ENCODE data around the gene LSM2. TPM values are rescaled to one million over a fixed set of nuclear protein-coding genes. Genes with fewer than 3 reads are reported as not detected.

The LSM2 gene
- total and polyA plus RNA-seq, 9 of the 15 experiments (the other 6 are each of a cell fraction or from before 2014, with no cell fraction given), result 154 to 407 (median 223) TPM

DNA sequence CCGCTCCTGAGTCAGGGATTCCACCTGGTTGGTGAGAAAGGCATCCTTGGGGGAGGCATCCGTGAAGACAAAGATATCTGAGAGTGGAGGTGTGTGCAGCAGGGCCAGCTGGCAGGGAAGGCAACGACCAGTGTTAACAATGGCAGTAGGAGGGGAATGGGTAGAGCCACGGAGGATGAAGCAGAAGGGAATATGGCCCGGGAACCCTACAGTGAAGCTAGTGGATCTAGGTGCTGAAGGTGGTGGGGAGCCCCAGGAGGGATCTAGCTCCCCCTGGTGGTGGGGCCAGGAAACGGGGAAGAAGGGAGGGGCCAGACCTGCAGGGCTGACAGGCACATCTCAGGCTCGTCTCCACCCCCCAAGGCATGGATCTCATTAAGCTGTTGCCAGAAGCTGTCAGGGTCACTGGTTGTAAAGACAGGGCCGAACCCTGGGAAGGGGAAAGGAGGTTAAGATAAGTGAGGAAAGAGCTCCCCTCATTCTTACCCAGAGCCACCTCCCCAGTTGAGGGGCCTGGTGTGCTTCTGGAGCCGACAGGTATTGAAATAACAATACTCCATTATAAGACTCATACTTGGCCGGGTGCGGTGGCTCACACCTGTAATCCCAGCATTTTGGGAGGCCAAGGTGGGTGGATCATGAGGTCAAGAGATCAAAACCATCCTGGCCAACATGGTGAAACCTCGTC is 36.9 kb downstream of the LSM2 start (continued):
- TF ChIP-seq JUND (IDR thresholded peaks at IDR 0.05; ENCODE audit: borderline replicate concordance, low read depth, low read length), result peak; percentile 79
- no peak; the same call in 1 of the 3 replicates for TF ChIP-seq JUND (tag; IDR thresholded peaks at IDR 0.05; ENCODE audit: borderline replicate concordance, low read depth, low read length)
- TF ChIP-seq ZNF12 (CRISPR knock-in tag; IDR thresholded peaks at IDR 0.05), result no peak
- TF ChIP-seq ELF4 (CRISPR knock-in tag; IDR thresholded peaks at IDR 0.05), result peak; percentile 89
- TF ChIP-seq SETDB1 (IDR thresholded peaks at IDR 0.05; ENCODE audit: low read length), result no peak
- TF ChIP-seq STAT5B (CRISPR knock-in tag; IDR thresholded peaks at IDR 0.05), result no peak
- no peak for TF ChIP-seq CHD4 (IDR thresholded peaks at IDR 0.05; ENCODE audit: insufficient read depth, insufficient replicate concordance, low read depth, low read length, poor library complexity, severe bottlenecking)
- TF ChIP-seq TCFL5 (CRISPR knock-in tag; conservative IDR thresholded peaks at IDR 0.05), result no peak
- TF ChIP-seq TCF7 (IDR thresholded peaks at IDR 0.05; ENCODE audit: borderline replicate concordance), result 0 out of 2 replicates have a peak, but pooled peaks have one; percentile 33
- no peak for TF ChIP-seq KDM2B (CRISPR knock-in tag; IDR thresholded peaks at IDR 0.05)
- TF ChIP-seq ZNF75A (CRISPR knock-in tag; IDR thresholded peaks at IDR 0.05), result no peak
- no peak for TF ChIP-seq IRF2 (CRISPR knock-in tag; IDR thresholded peaks at IDR 0.05)
- peak; percentile 66; the same call in 1 of the 2 replicates for TF ChIP-seq ZNF24 (IDR thresholded peaks at IDR 0.05)
- TF ChIP-seq MCM3 (IDR thresholded peaks at IDR 0.05), result no peak
- TF ChIP-seq KLF13 (tag; IDR thresholded peaks at IDR 0.05; ENCODE audit: borderline replicate concordance, low read depth), result peak; percentile 79
- TF ChIP-seq NFYB (IDR thresholded peaks at IDR 0.05; ENCODE audit: extremely low read depth, insufficient read length), result no peak
- TF ChIP-seq FUS (optimal IDR thresholded peaks at IDR 0.05; ENCODE audit: low read depth, low read length), result no peak
- 0 out of 2 replicates have a peak, but pooled peaks have one; percentile 36 for TF ChIP-seq ZNF197 (CRISPR knock-in tag; IDR thresholded peaks at IDR 0.05; ENCODE audit: low read depth)
- TF ChIP-seq SOX6 (IDR thresholded peaks at IDR 0.05), result peak; percentile 78; the same call in 1 of the 2 replicates
- TF ChIP-seq SMAD4 (CRISPR knock-in tag; conservative IDR thresholded peaks at IDR 0.05), result peak; percentile 64
- 0 out of 2 replicates have a peak, but pooled peaks have one; percentile 78 for TF ChIP-seq CCAR2 (IDR thresholded peaks at IDR 0.05; ENCODE audit: low read depth, low read length)
- TF ChIP-seq TOE1 (IDR thresholded peaks at IDR 0.05; ENCODE audit: borderline replicate concordance), result peak; percentile 81
- 0 out of 2 replicates have a peak, but pooled peaks have one; percentile 53 for TF ChIP-seq TOE1 (CRISPR knock-in tag; IDR thresholded peaks at IDR 0.05; ENCODE audit: borderline replicate concordance, low read depth)
- TF ChIP-seq ZNF778 (CRISPR knock-in tag; IDR thresholded peaks at IDR 0.05), result no peak
- TF ChIP-seq ILF3 (IDR thresholded peaks at IDR 0.05; ENCODE audit: borderline replicate concordance), result no peak
- no peak for TF ChIP-seq RNF2 (IDR thresholded peaks at IDR 0.05)
- TF ChIP-seq SRF (CRISPR knock-in tag; IDR thresholded peaks at IDR 0.05), result peak in 1 of 2 experiments; percentile 51; a peak in 1 of 4 replicates
- no peak for TF ChIP-seq SIN3B (IDR thresholded peaks at IDR 0.05; ENCODE audit: low read depth)
- no peak for TF ChIP-seq GATAD2B (IDR thresholded peaks at IDR 0.05; ENCODE audit: borderline replicate concordance)
- no peak; a peak in 2 of 4 replicates for TF ChIP-seq FOXA3 (CRISPR knock-in tag; conservative IDR thresholded peaks at IDR 0.05 in 1 of 2, IDR thresholded peaks at IDR 0.05 in 1 of 2)
- 0 out of 2 replicates have a peak, but pooled peaks have one; percentile 19 for TF ChIP-seq PHB (CRISPR knock-in tag; IDR thresholded peaks at IDR 0.05)
- TF ChIP-seq GABPB1 (CRISPR knock-in tag; IDR thresholded peaks at IDR 0.05), result peak; percentile 79
